Measurements from ENCODE around the gene OR10H5.
"Not testable (repeated sequence)": the region's sequence is repeated elsewhere in the genome, so short reads cannot be mapped to it uniquely, and the experiment has no call there.

OR10H5 gene, protein sequence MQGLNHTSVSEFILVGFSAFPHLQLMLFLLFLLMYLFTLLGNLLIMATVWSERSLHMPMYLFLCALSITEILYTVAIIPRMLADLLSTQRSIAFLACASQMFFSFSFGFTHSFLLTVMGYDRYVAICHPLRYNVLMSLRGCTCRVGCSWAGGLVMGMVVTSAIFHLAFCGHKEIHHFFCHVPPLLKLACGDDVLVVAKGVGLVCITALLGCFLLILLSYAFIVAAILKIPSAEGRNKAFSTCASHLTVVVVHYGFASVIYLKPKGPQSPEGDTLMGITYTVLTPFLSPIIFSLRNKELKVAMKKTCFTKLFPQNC

GRCh38 chr19:15787611-15788155, at the start of gene OR10H5:
OR10H5 (plus strand) TSS chr19:15787661; CDS start chr19:15794049, 6,388 bp downstream.
- DNase-seq (ENCODE audit: low read depth in 2 of 2, low spot score in 1 of 2): no peak

DNA sequence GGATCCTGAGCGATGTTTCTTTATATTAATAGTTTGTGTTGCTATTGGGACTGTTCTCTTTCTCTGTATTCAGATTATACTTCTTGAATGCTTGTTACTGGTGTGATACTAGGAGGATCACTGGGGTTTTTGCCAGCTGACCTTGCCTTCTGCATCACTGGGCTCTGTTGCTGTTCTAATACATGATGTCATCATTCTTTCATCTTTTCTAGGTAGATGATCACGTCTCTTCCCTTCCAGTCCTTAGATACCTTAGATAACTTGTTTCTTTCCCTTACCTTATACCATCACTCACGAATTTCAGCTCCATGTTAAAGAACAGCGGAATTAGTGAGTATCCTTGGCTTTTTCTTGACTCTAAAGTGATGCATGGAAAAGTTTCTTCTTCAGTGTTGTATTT, 49.7 kb upstream of the OR10H5 start, which contains the start of gene OR10H3:
TSS of gene OR10H3 (plus strand) at position 264 of the 400 bp plus-strand sequence. CDS start 3,408 bp downstream, outside the sequence.
- no peak for DNase-seq (ENCODE audit: low read depth in 2 of 2, low spot score in 1 of 2)

- no peak for DNase-seq (ENCODE audit: low read depth in 2 of 2, low spot score in 1 of 2)
Measured at GRCh38 chr19:15740785-15741184, 46.7 kb upstream of the OR10H5 start.

DNA sequence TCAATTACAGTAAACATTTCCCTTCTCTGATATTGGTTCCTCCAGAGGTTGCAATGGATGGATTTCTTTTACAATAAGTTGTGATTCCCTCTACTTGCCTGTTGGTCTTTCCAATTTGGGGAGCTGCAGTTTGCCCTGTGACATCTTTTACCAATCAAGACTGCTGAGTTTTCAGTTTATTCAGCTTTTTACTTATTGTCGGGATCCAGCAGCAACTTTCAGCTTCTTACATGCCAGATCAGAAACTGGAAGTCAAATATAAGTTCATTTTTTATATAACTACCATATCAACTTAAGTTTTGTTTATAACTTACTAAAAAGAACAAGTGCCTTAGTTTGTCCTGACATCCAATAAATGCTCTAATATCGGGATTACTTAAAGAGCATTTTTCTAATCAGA, 39.2 kb upstream of the OR10H5 start:
- DNase-seq (ENCODE audit: low read depth in 2 of 2, low spot score in 1 of 2): no peak

DNA sequence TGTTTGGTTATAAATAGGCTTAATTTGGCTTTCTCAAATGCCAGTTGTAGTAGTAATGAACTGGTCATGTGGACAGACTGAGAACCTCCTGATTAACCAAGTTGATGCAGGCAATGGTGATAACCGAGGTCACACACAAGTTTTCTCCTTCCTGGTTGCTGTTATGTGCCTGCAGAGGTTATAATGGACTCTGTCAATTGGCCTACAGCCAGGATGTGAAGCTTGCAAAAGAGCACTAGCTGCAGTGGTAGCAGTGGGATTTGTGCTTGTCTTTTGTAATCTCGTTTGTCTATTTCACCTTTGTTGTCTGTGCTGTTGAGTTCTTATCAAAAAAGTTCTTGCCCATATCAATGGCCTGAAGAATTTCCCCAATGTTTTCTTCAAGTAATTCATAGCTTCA, 29.1 kb upstream of the OR10H5 start:
- no peak for DNase-seq (ENCODE audit: low read depth in 2 of 2, low spot score in 1 of 2)

- no peak for DNase-seq (ENCODE audit: low read depth in 2 of 2, low spot score in 1 of 2)
Measured at GRCh38 chr19:15759962-15760565, 27.4 kb upstream of the OR10H5 start.

GRCh38 chr19:15769586-15769985, 17.9 kb upstream of the OR10H5 start:
- DNase-seq (ENCODE audit: low read depth in 2 of 2, low spot score in 1 of 2): no peak

DNA sequence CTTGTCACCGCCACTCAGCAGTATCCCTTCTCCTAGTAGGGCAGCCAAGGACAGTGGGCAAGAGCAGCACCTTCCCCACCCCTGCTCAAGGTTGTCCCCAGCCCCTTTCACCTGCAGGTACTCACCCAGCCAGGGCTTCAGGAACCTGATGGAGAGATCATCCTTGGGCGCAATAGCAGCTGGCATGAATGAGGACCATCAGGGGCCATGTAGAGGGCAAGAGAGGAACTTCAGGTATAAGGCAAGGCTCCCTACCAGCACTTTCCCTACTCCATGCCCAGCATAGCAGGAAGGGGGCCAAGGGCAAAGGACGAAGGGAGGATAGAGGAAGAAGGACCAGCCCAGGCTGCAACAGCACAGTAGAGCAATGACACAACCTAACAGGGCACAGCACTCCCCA, 13.3 kb upstream of the OR10H5 start:
- DNase-seq (ENCODE audit: low read depth in 2 of 2, low spot score in 1 of 2): not testable (repeated sequence)

- DNase-seq (ENCODE audit: low read depth in 2 of 2, low spot score in 1 of 2): no peak
Measured at GRCh38 chr19:15775249-15775648, 12.2 kb upstream of the OR10H5 start.

- no peak for DNase-seq (ENCODE audit: low read depth in 2 of 2, low spot score in 1 of 2)
Measured at GRCh38 chr19:15776264-15776663, 11.2 kb upstream of the OR10H5 start.

DNA sequence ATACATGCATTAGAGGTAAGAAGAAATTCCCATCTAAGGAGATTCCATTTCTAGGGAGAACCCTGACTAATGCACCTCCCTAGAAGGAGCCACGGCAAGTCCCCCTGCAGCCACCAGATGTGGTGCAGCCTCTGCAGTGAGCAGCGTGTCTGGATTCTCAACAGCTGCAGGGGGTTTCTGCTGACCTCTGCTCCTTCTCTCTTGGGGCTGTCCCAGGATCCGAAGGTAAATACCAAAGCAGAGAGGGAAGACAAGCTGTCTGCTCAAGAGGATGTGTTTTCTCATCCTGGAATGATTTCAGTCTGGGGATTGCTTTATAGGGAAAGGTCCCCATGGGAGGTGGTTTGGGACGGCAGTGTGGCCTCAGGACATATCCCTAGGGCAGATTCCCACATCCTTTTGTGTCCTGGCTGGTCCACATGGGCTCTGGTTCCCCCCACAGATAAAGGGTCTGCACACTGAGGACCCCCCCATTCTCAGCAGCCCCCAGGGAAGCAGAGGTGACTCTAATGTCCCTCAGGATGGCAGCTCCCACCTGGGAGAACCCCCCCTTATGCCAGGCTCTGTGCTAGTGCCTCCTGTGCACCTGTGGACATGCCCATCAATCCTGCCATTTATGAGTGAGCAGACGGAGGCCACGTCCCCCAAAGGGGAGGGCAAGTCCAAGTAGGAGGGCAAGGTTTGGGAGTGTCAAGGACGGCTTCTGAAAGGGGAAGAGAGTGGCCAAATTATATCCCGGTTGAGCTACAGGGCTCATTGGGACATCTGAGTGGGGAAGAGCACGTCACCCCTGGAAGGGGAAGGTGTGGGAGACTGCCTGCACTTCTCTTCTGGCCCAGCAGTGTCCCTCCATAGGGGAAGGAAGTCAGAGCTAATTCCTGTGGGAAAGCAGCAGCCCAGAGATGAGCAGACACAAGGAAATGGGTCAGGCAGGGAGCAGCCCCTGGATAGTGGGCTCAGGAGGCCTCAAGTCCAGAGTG, 10.2 kb upstream of the OR10H5 start:
- no peak for DNase-seq (ENCODE audit: low read depth in 2 of 2, low spot score in 1 of 2)

- no peak for DNase-seq (ENCODE audit: low read depth in 2 of 2, low spot score in 1 of 2)
Measured at GRCh38 chr19:15779756-15780476, 7.5 kb upstream of the OR10H5 start.

DNA sequence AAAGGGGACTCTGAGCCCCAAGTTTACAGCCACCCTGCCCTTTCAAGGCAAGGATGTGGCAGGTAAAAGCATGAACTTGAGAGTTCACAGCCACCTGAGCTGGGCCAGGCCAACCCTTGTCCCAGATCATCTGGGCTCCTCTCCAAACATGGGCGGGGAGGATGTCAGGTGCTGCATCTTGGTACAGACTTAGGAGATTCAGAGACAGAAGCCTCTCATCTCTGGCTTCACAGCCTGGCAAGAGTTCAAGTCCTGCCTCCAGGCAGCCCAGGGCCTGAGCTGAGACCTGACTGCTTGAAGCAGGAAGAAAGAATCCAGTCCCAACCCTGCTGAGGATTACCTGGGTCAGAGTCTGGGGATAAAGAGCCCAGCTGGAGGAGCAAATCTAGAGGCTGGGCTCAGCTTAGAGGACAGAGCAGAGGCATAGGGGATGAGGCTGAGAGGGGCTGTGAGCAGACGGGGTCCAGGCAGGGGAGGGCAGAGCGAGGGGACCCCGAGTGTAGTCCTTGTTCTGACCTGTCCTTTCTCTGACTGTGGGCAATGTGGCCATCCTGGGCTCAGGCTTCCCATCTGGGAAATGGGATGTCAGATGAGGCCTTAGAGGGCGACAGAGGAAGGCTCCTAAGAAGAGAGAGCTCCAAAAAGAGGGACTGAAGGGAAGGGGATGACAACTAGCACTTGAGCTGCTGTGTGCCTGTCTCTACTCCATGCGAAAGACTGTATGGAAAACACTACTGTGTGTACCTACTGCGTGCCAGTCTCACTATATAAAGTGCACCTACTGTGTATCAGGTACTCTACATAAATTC, 6.6 kb upstream of the OR10H5 start:
- DNase-seq (ENCODE audit: low read depth in 2 of 2, low spot score in 1 of 2): no peak

DNA sequence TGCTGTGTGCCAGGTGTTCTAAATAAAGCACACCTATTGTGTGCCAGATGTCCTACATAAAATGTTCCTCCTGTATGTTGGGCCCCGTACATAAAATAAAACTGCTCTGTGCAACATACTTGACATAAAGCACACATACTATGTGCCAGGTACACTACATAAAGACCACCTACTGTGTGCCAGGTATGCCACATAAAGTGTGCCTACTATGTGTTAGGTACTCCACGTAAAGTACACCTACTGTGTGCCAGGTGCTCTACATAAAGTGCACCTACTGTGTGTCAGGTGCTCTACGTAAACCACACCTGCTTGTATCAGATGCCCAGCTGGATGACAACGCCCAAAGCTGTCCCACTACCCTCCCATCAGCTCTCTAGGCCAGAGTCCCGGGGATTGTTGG, 5.8 kb upstream of the OR10H5 start:
- DNase-seq (ENCODE audit: low read depth in 2 of 2, low spot score in 1 of 2): no peak

- DNase-seq (ENCODE audit: low read depth in 2 of 2, low spot score in 1 of 2): no peak
Measured at GRCh38 chr19:15782211-15782610, 5.2 kb upstream of the OR10H5 start.

- not testable (repeated sequence) for DNase-seq (ENCODE audit: low read depth in 2 of 2, low spot score in 1 of 2)
Measured at GRCh38 chr19:15782896-15783295, 4.6 kb upstream of the OR10H5 start.

DNA sequence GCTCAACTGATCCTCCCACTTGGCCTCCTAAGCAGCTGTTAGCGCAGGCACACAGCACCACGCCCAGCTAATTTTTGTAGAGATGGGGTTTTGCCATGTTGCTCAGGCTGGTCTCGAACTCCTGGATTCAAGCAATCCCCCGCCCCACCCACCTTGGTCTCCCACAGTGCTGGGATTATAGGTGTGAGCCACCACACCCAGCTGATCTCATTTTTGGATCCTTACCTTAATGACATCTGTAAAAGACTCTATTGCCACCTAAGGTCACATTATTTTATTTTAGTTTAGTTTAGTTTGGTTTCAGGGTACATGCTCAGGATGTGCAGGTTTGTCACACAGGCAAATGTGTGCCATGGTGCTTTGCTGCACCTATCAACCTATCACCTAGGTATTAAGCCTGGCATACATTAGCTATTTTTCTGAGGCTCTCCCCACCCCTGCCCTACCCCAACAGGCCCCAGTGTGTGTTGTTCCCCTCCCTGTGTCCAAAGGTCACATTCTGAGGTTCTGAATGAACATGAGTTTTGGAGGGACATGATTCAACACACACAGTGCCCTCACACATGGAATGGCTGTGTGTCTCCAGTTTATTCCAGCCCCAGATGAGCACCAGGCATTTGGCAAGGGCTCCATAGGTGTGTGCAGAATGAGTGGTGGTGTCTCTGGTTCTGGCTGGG, 1.3 kb downstream of the OR10H5 start:
- no peak for DNase-seq (ENCODE audit: low read depth in 2 of 2, low spot score in 1 of 2)

GRCh38 chr19:15790096-15790495, 2.6 kb downstream of the OR10H5 start:
- DNase-seq (ENCODE audit: low read depth in 2 of 2, low spot score in 1 of 2): no peak

DNA sequence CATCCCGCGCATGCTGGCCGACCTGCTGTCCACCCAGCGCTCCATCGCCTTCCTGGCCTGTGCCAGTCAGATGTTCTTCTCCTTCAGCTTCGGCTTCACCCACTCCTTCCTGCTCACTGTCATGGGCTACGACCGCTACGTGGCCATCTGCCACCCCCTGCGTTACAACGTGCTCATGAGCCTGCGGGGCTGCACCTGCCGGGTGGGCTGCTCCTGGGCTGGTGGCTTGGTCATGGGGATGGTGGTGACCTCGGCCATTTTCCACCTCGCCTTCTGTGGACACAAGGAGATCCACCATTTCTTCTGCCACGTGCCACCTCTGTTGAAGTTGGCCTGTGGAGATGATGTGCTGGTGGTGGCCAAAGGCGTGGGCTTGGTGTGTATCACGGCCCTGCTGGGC, 6.8 kb downstream of the OR10H5 start:
- not testable (repeated sequence) for DNase-seq (ENCODE audit: low read depth in 2 of 2, low spot score in 1 of 2)

Data from stimulated activated CD8-positive, alpha-beta memory T cell treated with anti-CD3 and anti-CD28 coated beads, Interleukin-4, amount 100 ng/mL, for 1 hour (primary cell).